ENCODE measurements around the gene CNOT1.

The CNOT1 gene

DNA sequence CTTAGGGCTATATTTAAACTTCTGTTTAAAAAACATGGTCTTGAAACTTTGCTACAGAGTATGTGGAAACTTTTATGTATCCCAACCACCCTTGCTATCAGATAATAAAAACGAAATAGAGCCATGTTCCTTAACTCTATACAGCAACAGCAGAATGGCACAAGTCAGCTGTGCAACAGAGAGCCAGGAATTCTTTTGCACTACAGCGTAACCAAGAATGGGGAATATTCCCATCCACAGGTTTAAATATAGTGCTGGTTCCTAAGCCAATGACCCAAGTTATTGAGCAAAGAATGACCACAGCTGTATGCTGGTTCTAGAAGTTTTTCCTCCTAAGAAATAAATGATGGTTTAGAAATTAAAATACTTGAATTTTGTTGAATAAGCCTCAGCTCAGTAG is 81.2 kb downstream of the CNOT1 start:
- no peak overlapping the region for H3K4me3 ChIP-seq (ENCODE audit: low read depth, low read length)
- no peak for DNase-seq (ENCODE audit: low read depth)
- TF ChIP-seq, protein P1, sequence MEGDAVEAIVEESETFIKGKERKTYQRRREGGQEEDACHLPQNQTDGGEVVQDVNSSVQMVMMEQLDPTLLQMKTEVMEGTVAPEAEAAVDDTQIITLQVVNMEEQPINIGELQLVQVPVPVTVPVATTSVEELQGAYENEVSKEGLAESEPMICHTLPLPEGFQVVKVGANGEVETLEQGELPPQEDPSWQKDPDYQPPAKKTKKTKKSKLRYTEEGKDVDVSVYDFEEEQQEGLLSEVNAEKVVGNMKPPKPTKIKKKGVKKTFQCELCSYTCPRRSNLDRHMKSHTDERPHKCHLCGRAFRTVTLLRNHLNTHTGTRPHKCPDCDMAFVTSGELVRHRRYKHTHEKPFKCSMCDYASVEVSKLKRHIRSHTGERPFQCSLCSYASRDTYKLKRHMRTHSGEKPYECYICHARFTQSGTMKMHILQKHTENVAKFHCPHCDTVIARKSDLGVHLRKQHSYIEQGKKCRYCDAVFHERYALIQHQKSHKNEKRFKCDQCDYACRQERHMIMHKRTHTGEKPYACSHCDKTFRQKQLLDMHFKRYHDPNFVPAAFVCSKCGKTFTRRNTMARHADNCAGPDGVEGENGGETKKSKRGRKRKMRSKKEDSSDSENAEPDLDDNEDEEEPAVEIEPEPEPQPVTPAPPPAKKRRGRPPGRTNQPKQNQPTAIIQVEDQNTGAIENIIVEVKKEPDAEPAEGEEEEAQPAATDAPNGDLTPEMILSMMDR (IDR thresholded peaks at IDR 0.05; ENCODE audit: low read depth, low read length), result no peak
- TF ChIP-seq POLR2A (IDR thresholded peaks at IDR 0.05; ENCODE audit: extremely low read depth, insufficient read length) (no peak), MYC (IDR thresholded peaks at IDR 0.05; ENCODE audit: low read depth, low read length) (no peak)
- TF ChIP-seq, protein P2, sequence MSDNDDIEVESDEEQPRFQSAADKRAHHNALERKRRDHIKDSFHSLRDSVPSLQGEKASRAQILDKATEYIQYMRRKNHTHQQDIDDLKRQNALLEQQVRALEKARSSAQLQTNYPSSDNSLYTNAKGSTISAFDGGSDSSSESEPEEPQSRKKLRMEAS (IDR thresholded peaks at IDR 0.05; ENCODE audit: low read depth, low read length), result no peak

DNA sequence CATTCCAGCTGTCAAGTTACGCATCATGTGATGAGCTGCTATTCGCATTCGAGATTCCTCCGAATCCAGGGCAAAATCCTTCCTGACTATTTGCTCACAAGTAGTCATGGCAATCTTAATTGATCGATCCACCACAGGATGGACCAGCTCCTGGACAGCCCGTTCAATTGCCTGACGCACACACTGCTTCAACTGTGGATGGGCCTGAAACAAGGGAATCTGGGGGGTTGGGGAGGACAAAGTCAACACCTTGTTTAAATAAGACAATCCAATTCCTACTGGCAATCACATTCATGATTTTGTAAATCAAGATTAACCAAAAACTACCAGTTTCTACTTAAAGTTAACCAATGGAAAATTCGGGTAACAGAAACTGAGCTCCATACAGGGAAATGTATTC is 85.9 kb downstream of the CNOT1 start:
- no peak overlapping the region for H3K4me3 ChIP-seq (ENCODE audit: low read depth, low read length)
- no peak for DNase-seq (ENCODE audit: low read depth)
- TF ChIP-seq, protein P2 (IDR thresholded peaks at IDR 0.05; ENCODE audit: low read depth, low read length), result no peak
- TF ChIP-seq, protein P1 (IDR thresholded peaks at IDR 0.05; ENCODE audit: low read depth, low read length), result no peak
- TF ChIP-seq MYC (IDR thresholded peaks at IDR 0.05; ENCODE audit: low read depth, low read length) (no peak), POLR2A (IDR thresholded peaks at IDR 0.05; ENCODE audit: extremely low read depth, insufficient read length) (no peak)

DNA sequence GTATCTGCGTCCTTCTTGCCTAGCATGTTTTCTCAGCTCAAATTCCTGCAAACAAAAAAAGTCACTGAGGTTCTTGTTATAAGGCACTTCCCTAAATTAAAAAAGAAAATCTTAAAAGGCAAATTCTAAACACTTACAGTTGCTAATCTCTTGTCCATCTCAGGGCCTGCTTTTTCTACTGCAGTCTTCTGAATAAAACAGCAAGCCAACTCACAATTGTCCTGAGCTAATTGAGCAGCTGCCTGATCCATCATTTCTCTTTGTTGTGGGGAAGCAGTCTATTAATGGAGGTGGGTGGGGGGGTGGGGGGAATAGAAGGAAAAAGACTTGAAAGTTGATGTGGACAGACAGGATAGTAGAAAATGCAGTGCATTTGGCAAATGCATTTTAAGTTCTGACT is 87.3 kb downstream of the CNOT1 start:
- no peak overlapping the region for H3K4me3 ChIP-seq (ENCODE audit: low read depth, low read length)
- TF ChIP-seq, protein P1 (IDR thresholded peaks at IDR 0.05; ENCODE audit: low read depth, low read length), result no peak
- TF ChIP-seq MYC (IDR thresholded peaks at IDR 0.05; ENCODE audit: low read depth, low read length) (no peak), POLR2A (IDR thresholded peaks at IDR 0.05; ENCODE audit: extremely low read depth, insufficient read length) (no peak)
- TF ChIP-seq, protein P2 (IDR thresholded peaks at IDR 0.05; ENCODE audit: low read depth, low read length), result no peak
- no peak for DNase-seq (ENCODE audit: low read depth)

DNA sequence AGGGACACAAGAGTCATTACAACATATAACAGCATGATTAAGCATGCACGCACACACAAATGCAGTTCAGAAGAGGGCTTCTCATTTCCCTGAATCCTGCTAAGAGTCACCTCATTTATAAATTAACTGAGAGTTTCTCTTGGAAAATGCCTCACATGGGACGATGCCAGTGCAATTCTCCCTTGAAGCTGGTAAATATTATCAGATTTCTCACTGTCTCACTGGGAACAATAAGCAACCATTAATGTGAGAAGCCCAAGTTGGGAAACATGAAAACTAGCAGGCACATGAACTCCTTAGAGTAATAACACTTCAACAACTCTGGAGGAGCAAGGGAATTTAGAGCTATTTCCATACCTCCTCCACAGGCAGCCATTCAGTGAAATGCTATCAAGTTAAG is 87.9 kb downstream of the CNOT1 start:
- DNase-seq (ENCODE audit: low read depth), result no peak
- no peak for TF ChIP-seq POLR2A (IDR thresholded peaks at IDR 0.05; ENCODE audit: extremely low read depth, insufficient read length)
- TF ChIP-seq, protein P1 (IDR thresholded peaks at IDR 0.05; ENCODE audit: low read depth, low read length), result no peak
- TF ChIP-seq, protein P2 (IDR thresholded peaks at IDR 0.05; ENCODE audit: low read depth, low read length), result no peak
- TF ChIP-seq MYC (IDR thresholded peaks at IDR 0.05; ENCODE audit: low read depth, low read length), result no peak
- H3K4me3 ChIP-seq (ENCODE audit: low read depth, low read length), result no peak overlapping the region

DNA sequence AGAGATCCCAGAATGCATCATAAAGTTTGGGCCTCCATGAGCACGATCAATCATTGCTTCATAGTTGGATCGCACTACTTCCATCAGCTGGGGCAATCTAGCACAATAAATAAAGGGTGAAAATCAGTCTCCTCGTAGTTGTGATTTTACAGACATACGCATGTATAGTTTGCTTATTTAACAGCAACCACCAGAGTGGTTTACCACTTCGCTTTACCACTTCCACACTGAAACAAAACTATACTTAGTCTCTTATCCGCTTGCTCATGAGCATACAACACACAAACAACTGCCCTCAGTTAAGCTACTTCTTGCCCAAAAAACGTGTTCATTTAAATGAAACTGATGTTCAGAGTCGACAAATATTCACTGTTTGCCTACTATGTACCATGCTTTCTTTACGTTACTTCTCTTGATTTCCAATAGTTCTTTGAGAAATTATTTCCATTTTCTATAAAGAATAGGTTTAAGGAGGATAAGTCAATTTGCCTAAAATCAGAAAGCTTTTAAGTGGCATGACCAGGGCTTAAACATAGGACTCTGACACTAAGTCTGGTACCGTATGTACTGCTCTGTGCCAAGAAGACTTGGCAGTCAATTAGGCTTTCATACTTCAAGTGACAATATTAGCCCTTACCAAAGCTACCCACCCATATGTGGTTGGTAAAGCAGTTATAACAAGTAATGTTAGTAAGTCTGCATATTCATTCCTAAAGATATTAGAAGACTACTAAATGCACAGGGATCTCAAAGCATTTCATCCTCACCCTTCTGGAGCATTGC is 92.3 kb downstream of the CNOT1 start:
- no peak for DNase-seq (ENCODE audit: low read depth)

More for the DNA sequence above, 92.3 kb downstream of the CNOT1 start:
- H3K4me3 ChIP-seq (ENCODE audit: low read depth, low read length), result no peak overlapping the region
- TF ChIP-seq, protein P1 (IDR thresholded peaks at IDR 0.05; ENCODE audit: low read depth, low read length), result no peak
- TF ChIP-seq, protein P2 (IDR thresholded peaks at IDR 0.05; ENCODE audit: low read depth, low read length), result no peak
- TF ChIP-seq MYC (IDR thresholded peaks at IDR 0.05; ENCODE audit: low read depth, low read length), result no peak
- TF ChIP-seq POLR2A (IDR thresholded peaks at IDR 0.05; ENCODE audit: extremely low read depth, insufficient read length), result no peak

Data from NB4 (cell line).